ENCODE measurements around the gene AHNAK2.

AHNAK2 gene

GRCh38 chr14:104940526-104941150 is 37.5 kb downstream of the AHNAK2 start:
- no peak for DNase-seq

- no peak for DNase-seq
Observed at GRCh38 chr14:104939666-104940410, 38.3 kb downstream of the AHNAK2 start.

DNA sequence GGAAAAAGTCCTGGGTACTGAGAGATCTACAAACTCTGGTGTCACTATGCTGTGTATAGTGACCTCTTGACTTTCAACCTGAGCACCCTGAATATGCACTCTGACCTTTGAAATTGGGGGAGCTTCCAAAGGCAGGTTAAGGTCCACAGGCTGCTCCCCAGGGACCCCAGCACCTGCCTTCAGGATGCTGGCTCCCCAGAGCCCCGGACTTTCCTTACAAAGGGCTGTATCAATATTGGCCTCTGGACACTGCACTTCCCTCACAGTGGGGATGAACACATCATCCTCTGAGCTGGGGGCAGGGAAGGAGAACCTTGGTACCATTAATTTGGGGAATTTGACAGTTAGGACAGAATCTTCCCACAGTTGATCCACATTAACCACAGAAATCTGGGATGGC is 39.2 kb downstream of the AHNAK2 start:
- no peak for DNase-seq

- no peak for DNase-seq
Observed at GRCh38 chr14:104938436-104938835, 39.7 kb downstream of the AHNAK2 start.

DNA sequence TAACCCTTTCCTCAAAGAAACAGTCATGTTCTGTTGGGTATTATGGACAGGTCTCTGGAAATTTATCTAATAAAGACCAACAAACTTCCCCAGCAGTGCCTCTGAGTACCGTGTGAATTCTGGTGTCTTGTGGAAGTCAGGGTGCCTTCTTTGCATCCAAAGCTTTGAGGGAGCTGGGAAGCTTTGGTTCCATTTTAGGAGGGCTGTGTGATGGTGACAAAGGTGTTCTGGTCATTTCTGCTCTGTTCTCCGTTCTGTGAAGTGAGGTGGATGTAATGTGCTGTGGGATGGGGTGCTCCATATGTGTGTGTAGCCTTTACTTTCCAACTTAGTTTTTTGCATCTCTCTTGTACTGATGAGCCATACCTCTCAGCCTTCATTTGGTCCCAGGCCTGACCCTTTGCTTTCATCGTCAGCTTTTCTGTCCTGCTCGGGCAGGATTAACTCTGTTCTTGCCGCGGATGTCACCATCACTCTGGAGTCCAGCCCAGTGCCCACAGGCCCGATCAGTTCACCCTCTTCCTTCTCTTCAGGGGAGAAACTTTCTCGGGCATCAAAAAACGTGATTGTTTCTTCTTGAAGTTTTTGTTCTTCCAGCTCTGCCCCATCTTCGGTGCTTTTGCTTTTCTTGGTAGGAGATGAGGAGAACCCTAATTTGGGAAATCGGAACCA is 40.3 kb downstream of the AHNAK2 start:
- DNase-seq = no peak

DNA sequence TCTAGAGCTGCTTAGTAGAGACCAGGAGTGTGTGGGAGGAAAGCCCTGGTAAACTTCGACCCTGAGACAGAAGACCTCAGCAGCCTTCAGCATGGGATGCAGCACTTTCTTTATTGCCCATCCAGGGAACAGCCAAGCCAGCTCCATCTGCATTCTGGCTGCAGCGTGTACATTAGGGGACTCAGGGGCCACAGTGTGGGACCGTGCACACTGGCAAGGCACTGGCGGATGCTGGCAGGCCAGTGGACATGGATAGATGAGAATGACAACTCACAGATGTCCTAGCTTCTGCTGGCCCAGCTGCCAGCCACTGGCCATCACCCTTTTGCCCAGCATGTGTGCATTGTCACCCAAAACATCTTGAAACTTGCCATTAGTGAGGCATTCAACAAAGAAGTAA is 41.0 kb downstream of the AHNAK2 start:
- no peak for DNase-seq

DNA sequence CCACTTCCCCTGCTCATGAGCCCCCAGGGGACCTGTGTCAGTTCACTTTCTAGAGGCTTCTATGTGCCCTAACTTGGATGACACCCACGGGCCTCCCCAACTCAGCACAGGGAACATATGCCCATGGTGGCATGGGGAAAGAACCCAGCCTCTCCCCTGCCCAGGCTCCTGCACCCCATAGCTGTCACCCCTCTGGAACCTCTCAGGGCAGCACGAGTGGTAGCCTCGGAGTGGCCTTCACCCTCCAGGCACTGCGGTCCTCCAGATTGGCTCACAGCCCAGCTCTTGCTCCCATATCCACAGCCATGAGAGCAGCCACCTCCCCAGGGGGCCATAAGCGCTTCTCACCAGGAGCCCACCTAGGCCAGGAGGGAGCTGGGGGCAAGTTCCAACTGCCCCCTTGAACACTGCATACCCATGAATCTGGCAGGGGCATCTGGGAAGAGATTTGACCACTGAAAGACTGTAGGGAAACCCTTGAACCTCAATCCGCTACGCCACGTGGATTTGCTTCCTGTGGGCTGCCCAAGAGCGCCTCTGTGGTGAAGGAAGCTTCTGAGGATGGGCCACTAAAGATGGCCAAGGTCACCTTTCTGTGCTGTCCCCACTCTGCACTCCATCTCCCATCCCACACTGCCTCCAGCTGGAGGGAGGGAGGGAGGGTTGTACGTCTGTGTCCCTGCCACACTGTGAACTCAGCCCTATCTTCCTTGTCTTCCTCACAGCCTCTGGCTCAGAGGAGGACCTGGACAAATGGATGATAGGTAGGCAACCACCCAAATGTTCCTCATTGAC is 41.6 kb downstream of the AHNAK2 start:
- DNase-seq = no peak

GRCh38 chr14:104935955-104936354 is 42.2 kb downstream of the AHNAK2 start:
- no peak for DNase-seq

- no peak for DNase-seq
Observed at GRCh38 chr14:104935026-104935650, 43.0 kb downstream of the AHNAK2 start.

DNA sequence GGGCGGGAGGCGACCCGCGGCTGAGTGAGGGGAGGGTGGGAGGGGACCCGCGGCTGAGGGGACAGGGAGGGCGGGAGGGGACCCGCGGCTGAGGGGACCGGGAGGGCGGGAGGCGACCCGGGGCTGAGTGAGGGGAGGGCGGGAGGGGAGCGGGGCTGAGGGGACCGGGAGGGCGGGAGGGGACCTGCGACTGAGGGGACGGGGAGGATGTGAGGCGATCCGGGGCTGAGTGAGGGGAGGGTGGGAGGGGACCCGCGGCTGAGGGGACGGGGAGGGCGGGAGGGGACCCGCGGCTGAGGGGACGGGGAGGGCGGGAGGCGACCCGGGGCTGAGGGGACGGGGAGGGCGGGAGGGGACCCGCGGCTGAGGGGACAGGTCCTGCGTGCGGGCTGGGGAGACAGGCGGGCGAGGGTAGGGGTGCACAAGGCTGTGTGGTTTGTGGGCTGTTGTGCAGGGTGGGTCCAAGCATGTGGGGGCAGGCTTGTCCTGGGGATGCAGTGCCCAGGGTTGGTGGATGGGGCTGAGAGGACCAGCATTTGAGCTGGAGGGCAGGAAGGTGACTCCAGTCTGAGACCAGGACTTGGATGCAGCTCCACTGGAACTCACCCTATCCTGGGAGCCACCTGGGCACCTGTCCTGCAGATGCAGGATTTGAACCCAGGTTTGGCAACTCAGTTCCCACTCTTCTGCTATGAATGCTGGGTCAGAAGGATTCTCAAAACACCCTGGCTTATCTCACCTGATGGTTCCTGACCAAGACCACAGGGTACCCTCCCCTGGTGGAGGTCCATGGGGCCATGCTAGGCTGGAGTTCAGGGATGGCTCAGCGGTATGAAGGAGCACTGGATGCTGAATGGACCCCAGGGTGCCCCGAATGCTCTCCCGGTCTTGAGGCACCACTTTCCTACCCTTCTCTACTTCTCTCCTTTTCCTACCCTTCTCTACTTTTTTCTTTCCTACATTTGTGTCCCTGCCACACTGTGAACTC is 44.1 kb downstream of the AHNAK2 start:
- no peak for DNase-seq

- DNase-seq = peak in 53 of 58 donors; percentile 13 to 86 (median 56)
Observed at GRCh38 chr14:104932676-104933631, 45.2 kb downstream of the AHNAK2 start.

DNA sequence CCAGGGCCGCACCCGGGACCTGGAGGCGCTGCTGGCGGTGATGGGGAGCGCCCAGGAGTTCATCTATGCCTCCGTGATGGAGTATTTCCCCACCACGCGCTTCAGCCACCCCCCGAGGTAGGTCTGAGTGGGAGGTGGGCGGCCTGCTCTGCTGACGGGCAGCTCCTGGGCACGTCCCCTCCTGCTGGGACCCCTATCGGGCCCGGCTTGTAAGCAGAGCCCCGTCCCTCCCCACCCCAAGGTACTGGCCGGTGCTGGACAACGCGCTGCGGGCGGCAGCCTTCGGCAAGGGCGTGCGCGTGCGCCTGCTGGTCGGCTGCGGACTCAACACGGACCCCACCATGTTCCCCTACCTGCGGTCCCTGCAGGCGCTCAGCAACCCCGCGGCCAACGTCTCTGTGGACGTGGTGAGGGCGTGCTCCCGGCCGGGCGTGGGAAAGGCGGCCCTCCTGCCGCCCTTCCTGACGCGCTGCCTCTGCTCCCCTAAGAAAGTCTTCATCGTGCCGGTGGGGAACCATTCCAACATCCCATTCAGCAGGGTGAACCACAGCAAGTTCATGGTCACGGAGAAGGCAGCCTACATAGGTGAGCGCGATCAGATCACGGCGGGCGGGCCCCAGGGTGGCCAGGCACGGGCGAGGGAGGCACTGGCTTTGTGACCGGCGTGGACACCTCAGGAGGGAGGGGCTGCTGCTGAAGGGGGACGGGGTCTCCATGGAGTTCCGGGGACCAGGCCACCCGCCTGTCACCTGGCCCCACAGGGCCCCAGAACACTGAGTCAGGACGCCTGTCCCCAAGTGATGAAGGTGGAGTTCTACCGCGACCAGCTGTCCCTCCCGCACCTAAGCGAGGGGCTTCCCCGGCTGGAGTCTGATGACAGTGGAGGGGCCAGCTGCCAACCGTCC is 46.2 kb downstream of the AHNAK2 start:
- DNase-seq = no peak

DNA sequence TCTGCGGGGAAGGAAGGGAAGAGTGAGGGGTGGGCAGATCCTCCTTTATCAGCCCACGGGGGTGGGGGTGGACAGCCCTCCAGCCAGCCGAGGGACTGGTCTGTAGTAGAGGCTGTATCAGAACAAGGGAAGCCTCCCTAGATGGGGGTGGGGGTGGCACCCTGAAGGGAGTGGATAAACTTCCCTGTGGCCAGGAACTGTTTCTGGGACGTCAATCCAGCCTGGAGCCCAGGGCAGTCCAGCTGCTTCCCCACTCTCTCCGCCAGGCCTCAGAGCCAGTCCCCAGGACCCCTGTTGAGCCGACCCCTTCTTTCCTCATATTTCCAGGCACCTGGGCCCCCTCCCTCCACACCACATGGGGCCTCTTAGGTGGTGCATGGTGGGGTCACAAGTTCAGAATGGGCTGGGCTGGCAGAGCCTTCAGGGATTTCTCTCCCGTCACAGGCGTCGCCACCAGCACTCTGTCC is 46.8 kb downstream of the AHNAK2 start:
- no peak for DNase-seq

DNA sequence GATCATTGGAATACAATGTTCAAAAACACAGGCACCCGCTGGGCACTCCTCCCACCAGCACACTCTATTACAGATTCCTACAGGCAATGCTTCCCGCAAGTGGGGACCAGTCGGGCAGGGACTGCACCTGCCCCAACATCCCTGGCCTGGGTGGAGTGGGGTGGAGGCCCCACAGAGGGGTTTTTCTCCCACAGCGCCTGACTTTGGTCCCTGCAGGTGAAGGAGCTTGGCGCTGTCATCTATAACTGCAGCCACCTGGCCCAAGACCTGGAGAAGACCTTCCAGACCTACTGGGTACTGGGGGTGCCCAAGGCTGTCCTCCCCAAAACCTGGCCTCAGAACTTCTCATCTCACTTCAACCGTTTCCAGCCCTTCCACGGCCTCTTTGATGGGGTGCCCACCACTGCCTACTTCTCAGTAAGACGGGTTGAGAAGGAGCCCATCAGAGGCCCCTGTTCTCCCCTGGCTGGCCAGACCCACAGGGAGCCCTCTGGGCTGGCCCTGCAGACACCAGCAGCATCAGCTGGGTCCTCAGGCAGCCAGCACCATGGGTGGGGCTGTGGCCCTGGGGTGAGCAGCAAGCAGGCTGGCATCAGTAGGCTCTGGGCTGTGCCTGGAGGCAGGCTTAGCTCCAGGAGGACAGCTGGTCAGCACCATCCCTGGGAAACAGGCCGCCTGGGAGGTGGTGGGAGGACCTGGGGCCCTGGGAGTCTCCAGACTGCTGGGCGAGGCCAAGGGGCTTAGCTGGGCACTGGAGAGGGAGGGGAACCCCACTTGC is 47.5 kb downstream of the AHNAK2 start:
- no peak for DNase-seq

GRCh38 chr14:104929268-104930230 is 48.6 kb downstream of the AHNAK2 start:
- no peak for DNase-seq
